Measurements from ENCODE around the gene PDGFD.

Gene PDGFD

DNA sequence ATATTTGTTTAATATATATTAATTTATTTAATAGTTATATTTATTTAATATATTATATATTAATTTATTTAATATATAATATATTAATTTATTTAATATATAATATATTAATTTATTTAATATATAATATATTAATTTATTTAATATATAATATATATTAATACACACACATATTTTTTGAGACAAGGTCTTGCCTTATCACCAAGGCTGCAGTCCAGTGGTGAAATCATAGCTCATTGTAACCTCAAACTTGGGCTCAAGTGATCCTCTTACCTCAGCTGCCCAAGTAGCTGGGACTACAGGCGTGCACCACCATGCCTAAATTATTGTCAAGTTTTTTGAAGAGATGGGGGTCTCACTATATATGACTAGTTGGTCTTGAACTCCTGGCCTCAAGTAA lies 178.9 kb downstream of the PDGFD start:
- Histone ChIP-seq H3K4me3 (IDR thresholded peaks at IDR 0.05; ENCODE audit: insufficient read depth, low read depth, low read length) (no peak overlapping the region), H4K20me1 (ENCODE audit: insufficient read depth) (no peaks in the 10 kb centered on the region), H3K4me1 (ENCODE audit: low read depth, poor library complexity, severe bottlenecking) (no peaks in the 10 kb centered on the region), H3K27ac (no peak overlapping the region), H2AFZ (ENCODE audit: low read depth) (no peak overlapping the region), H3K79me2 (ENCODE audit: insufficient read depth, low read depth) (no peaks in the 10 kb centered on the region), H3K9ac (no peak overlapping the region), H3K27me3 (ENCODE audit: insufficient read depth, low read depth) (no peaks in the 10 kb centered on the region), H3K4me2 (no peak overlapping the region), H3K36me3 (ENCODE audit: insufficient read depth) (no peaks in the 10 kb centered on the region)
- TF ChIP-seq CTCF (conservative IDR thresholded peaks at IDR 0.05; ENCODE audit: low read depth, low read length) = no peak

GRCh38 chr11:103980108-103980507 lies 183.8 kb downstream of the PDGFD start:
- Histone ChIP-seq H3K36me3 (ENCODE audit: insufficient read depth) (no peaks in the 10 kb centered on the region), H4K20me1 (ENCODE audit: insufficient read depth) (no peaks in the 10 kb centered on the region), H3K9ac (no peak overlapping the region), H2AFZ (ENCODE audit: low read depth) (no peak overlapping the region), H3K79me2 (ENCODE audit: insufficient read depth, low read depth) (no peaks in the 10 kb centered on the region), H3K4me2 (no peak overlapping the region), H3K27ac (no peak overlapping the region), H3K27me3 (ENCODE audit: insufficient read depth, low read depth) (no peaks in the 10 kb centered on the region), H3K4me3 (IDR thresholded peaks at IDR 0.05; ENCODE audit: insufficient read depth, low read depth, low read length) (no peak overlapping the region), H3K4me1 (ENCODE audit: low read depth, poor library complexity, severe bottlenecking) (no peaks in the 10 kb centered on the region)
- no peak for TF ChIP-seq CTCF (conservative IDR thresholded peaks at IDR 0.05; ENCODE audit: low read depth, low read length)

DNA sequence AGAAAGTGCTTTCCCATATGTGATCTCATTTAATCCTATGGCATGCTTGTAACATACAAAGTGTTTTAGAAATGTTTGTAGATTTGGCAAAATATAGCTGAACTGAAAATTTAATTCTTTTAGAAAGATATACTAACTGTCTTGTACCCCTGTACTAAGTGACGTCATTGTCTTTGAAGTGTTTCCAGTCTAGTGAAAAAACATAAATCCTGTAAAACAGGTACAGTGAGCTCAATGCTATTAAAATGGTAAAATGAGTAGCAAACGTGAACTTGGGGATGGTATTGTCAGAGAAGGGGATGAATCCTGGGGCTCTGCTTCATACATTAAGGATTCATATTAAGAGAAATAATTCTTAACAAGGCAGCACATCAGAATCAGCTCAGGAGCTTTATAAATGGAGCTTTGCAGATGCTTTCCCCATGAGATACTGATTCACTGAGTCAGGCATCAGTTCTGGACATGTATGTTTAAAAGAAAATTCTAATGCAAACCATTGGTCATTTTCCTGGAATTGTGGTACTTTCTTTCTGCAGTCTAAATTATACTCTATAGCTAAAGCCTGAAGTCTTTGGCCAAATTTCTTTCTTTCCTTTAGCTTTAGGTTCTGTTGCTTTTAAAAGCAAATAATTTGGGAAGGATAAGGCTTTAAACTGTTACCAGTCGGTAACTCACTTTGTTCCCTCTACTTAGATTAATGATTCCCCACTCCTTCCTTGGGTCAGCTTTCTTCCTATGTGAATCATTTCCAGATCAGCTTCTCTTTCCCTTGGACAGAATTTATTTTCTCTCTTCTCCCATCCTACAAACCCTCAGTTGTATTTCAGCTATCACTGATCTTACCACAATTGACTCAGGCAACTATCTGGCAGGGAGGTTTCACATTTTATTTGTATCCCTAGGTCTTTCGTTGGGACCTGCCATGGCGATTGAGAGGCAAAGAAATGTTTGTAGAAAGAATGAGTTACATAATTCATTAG lies 185.0 kb downstream of the PDGFD start:
- H2AFZ ChIP-seq (ENCODE audit: low read depth) = no peak overlapping the region
- no peaks in the 10 kb centered on the region for H3K36me3 ChIP-seq (ENCODE audit: insufficient read depth)
- no peak overlapping the region for H3K4me2 ChIP-seq
- no peak overlapping the region for H3K9ac ChIP-seq
- H3K27ac ChIP-seq = no peak overlapping the region
- no peak overlapping the region for H3K4me3 ChIP-seq (IDR thresholded peaks at IDR 0.05; ENCODE audit: insufficient read depth, low read depth, low read length)
- H3K79me2 ChIP-seq (ENCODE audit: insufficient read depth, low read depth) = no peaks in the 10 kb centered on the region
- TF ChIP-seq CTCF (conservative IDR thresholded peaks at IDR 0.05; ENCODE audit: low read depth, low read length) = no peak
- no peaks in the 10 kb centered on the region for H3K4me1 ChIP-seq (ENCODE audit: low read depth, poor library complexity, severe bottlenecking)
- no peaks in the 10 kb centered on the region for H4K20me1 ChIP-seq (ENCODE audit: insufficient read depth)
- H3K27me3 ChIP-seq (ENCODE audit: insufficient read depth, low read depth) = no peaks in the 10 kb centered on the region

DNA sequence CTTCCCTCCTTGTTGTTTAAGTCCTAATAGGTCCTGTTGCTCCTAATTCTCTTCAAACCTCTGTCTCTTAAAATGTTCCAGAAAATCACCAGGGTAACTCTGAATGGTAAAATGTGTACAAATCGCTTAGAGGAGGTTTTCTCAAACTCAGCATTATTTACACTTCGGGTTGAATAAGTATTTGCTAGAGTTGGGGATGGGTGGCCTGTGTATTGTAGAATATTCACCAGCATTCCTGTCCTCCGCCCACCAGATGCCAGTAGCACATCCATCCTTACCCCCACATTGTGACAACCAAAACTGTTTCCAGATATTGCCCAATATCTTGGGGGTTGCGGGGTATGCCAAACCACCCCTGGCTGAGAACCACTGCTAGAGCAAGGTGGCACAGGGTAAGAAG lies 191.9 kb downstream of the PDGFD start:
- TF ChIP-seq CTCF (conservative IDR thresholded peaks at IDR 0.05; ENCODE audit: low read depth, low read length) = no peak
- Histone ChIP-seq H3K9ac (no peak overlapping the region), H3K27me3 (ENCODE audit: insufficient read depth, low read depth) (no peaks in the 10 kb centered on the region), H4K20me1 (ENCODE audit: insufficient read depth) (no peaks in the 10 kb centered on the region), H3K4me1 (ENCODE audit: low read depth, poor library complexity, severe bottlenecking) (no peaks in the 10 kb centered on the region), H2AFZ (ENCODE audit: low read depth) (no peak overlapping the region), H3K27ac (no peak overlapping the region), H3K4me2 (no peak overlapping the region), H3K4me3 (IDR thresholded peaks at IDR 0.05; ENCODE audit: insufficient read depth, low read depth, low read length) (no peak overlapping the region), H3K79me2 (ENCODE audit: insufficient read depth, low read depth) (no peaks in the 10 kb centered on the region), H3K36me3 (ENCODE audit: insufficient read depth) (no peaks in the 10 kb centered on the region)
